NCI-H2029 treated with DMSO at 0.1 percent for 48 hours (cell line): ENCODE measurements around the gene CAMKK1.

ENCODE experiments used
- DNase-seq: peaks from one replicate; lab custom pipeline; 2025; lab: John Stamatoyannopoulos, UW

The CAMKK1 gene

DNA sequence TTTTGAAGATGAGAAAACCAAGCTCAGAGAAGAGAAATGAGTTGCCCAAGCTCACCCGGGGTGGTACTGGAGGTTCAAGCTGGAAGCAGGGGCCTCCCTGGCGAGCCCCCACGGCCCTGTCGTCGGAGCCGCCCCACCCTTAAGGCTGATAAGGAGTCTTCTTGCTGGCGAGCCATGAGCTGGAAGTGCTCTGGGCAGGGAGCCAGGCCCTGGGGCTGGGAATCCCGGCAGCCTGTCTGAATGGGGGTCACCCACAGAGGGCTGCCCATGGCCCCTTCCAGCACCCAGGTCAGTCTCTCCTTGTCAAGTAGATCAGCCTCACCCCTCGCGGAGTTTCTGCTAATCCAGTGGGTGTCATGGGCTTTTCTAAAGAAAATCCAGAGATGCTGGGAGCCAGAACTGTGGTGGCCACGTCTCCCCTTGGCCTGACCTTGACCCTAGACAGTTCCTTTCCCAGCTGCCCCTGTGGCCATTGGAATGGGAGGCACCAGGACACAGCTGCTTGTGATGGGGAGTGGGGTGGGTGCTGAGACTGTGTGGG is 24.6 kb upstream of the CAMKK1 start:
- no peak for DNase-seq

DNA sequence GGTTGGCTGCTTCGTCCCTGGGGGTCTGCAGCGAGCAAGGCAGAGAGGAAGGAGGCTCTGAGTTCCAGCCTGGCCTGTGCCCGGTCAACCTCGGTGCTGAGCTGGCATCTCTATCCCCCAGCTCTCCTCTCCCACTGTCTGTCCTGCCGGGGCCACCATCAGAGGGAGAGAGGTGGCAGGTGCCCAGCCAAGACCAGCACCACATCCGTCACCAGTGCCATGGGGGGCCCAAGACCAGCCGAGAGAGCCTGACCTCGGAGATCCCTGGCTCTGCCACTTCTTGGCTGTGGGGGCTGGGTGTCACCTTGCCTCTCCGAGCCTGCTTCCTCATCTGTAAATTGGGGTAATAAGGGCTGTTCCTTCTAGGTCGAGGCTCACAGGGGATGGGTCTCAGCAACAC is 24.0 kb upstream of the CAMKK1 start:
- DNase-seq, result no peak

DNA sequence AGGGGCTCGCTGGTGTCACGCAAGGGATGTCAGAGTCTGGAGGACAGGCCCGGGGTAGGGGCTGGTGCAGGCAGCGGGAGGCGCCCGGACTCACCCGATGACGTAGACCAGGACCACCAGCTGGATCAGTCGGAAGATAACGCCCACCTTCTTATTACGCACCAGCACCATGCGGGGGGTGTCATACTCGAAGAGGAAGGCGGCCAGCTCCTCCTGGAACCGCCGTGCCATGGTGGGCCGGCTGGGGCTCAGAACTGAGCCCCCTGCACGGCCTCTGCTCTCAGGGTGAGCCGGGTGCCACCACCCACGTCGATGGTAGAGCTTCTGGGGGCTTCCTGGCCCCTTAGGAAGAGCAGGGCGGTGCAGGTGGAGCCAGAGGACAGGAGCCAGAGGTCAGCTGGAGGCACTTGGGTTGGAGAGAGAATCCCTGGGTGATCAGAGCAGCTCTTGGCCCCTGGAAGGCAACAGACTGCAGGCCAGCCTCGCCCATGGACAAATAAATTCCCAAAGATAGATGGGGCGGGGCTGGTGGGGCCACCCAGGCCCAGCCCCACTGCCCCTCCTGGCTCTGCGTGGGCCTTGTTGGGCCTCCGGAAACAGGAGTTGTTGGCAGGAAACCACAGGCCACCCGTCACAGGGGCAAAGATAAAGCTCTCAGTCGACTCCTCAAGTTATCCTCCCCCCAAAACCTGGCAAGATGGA is 23.3 kb upstream of the CAMKK1 start, which contains the start of gene P2RX1:
Gene P2RX1 (minus strand): TSS at position 471 of the 702 bp plus-strand sequence. CDS start 240 bp downstream, at position 231.
- no peak for DNase-seq

DNA sequence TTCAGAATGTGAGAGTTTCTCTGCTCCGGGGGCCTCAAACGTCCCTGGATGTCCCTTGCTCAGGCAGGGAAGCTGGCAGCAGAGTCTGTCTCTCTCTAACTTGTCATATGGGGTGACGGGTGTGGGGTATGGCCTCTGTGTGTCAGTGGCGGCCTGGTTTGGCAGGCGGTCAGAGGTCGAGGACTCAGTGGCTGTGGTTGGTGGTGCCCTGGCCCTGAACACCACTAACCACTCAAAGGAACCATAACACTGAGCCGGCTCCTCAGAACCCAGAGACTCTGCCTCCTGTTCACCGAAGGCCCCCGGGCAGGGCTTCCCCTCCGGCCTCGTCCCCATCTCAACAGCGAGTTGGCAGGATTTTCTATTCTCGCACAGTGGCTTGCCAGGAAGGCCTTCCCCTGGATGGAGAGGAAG is 22.7 kb upstream of the CAMKK1 start:
- no peak for DNase-seq

DNA sequence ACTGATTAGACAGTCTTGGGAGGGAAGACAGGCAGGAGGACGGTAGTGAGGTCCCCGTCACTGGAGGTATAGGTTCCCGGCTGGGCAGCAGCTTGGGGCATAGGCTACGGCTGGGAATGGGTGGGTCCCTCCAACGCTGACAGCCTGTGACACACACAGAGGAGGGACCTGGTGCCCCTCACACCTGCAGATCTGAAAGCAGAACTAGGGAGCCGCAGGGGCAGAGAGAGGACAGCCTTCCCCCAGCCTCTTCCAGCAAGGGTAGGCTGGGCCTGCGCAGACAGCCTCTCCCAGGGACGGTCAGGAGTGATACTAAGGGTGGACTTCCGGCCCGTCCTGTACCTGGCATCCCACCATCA is 21.4 kb upstream of the CAMKK1 start:
- DNase-seq, result no peak

DNA sequence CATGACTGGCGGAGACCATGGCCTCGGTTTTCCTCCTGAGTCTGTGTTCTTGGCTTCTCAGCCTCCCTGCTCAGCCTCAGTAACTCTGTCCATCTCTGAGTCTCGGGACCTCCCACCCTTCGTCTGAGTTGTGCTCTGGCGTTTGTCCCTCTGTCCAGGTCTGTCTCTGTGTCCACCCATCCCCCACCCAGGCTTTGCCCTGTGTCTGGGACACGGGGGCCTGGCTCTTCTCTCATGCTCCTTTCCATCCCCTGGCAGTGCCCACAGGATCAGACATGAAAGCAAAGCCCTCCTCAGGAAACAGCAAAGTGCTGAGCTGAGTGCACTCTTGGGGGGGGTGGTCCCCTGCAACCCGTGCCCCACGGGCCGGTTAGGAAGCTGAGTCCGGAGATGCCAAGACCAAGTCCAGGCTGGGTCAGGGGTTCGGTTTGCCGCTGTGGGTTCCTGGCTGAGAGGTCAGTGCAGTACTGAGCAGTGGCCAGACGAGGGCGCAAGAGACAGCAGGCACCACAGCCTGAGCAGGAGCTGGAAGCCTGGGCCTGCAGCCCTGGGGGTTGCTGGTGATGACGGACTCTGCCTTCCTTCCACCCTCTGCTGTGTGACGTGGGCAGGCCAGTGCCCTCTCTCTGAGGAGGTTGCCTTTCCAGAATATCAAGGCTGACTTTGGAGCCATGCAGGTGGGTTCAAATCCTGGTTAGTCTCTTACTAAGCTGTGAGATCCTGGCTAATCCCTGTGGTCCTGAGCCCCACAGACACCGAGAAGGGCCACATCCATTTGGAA is 20.9 kb upstream of the CAMKK1 start:
- peak; percentile 14 for DNase-seq

DNA sequence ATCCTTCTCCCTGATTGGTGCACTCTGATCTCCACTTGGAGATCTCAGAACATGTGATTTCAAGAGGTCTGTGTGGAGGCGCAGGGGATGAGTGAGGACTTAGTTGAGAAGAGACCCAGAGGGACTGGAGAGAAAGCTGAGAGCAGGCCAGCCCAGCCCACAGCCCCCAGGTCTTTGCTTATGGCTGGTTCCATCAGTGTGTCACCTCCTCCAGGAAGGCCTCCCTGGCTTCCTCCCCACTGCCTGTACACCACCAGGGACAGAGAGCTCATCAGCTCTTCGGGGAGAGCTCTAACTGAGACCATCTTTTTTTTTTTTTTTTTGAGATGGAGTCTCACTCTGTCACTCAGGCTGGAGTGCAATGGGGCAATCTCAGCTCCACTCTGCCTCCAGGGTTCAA is 20.0 kb upstream of the CAMKK1 start:
- DNase-seq, result no peak

DNA sequence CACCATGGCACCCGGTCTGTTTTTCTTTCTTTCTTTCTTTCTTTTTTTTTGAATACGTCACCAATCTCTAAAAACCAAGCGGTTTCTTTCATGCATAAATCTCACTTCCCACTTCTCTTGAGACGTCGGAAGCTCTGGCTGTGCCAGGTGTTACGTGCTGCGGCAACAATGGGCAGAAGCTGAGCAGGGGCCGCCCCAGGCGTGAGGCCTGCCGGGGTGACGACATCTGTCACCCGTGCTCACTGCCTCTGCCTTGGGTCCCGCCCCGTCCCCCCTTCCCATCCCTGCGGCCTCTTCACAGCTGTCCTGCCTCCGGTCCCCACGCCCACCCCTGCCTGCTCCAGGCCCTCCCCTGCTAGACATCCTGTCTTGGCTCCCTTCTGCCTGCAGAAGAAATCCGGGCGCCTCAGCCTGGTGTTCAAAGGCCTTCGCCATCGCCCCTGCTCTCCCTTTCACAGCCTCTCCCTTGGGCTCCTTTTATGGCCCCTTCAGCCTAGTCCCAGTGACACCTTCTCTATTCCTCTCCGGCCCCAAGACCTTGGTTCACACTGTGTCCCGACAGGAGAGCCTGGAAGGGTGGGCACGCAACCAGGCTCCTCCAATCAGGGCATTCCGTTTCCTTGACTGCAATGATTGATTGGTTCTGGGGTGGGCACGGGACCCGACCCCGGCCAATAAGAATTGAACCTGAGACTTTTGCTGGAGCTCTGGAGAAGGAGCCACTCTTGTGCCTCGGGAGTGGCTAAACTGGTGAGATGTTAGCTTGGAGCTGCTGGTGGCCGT is 18.6 kb upstream of the CAMKK1 start:
- DNase-seq, result no peak

DNA sequence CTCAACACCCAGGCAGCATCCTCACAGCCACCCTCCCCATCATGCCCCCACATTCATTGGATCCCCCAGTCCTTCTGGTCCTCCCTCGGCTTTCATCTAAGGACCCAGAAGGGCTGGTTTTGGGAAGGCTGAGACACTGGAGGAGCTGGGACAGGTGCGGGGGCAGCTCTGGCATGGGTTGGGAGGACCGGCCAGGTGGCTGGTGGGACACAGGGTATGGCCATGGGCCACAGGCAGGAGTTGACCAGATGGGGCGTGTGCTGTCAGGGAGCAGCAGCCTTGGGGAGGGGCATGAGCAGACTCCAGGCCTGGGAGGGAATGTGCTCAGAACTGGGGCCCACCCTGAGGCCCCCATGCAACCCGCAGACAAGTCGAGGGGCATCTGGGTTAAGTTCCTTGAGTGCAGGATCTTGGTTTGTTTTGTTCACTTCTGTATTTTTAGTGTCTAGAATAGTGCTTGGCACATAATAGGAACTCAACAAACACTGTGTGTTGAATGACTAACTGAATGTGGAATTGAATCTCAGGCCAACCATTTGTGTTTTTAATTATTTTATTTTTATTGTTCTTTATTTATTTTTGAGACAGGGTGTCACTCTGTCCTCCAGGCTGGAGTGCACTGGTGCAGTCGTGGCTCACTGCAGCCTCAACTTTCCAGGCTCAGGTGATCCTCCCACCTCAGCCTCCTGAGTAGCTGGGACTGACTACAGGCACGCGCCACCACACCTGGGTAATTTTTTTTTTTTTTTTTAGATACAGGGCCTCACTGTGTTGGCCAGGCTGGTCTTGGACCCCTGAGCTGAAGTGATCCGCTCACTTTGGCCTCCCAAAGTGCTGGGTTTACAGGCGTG is 17.8 kb upstream of the CAMKK1 start:
- DNase-seq, result no peak

DNA sequence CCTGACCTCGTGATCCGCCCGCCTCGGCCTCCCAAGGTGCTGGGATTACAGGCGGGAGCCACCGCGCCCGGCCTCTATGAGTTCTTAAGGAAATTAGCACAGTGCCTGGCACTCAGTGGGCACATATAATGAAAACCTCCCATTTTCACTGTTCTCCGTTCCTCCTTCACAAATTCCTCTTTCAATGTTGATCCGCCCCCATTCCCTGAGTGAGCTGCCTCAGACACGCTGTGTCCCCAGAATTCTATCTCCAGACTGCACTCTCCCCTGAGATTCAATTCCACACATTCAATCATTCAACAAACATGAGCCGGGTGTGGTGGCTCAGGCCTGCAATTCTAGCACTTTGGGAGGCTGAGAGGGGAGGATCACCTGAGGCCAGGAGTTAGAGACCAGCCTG is 16.4 kb upstream of the CAMKK1 start:
- DNase-seq, result no peak

DNA sequence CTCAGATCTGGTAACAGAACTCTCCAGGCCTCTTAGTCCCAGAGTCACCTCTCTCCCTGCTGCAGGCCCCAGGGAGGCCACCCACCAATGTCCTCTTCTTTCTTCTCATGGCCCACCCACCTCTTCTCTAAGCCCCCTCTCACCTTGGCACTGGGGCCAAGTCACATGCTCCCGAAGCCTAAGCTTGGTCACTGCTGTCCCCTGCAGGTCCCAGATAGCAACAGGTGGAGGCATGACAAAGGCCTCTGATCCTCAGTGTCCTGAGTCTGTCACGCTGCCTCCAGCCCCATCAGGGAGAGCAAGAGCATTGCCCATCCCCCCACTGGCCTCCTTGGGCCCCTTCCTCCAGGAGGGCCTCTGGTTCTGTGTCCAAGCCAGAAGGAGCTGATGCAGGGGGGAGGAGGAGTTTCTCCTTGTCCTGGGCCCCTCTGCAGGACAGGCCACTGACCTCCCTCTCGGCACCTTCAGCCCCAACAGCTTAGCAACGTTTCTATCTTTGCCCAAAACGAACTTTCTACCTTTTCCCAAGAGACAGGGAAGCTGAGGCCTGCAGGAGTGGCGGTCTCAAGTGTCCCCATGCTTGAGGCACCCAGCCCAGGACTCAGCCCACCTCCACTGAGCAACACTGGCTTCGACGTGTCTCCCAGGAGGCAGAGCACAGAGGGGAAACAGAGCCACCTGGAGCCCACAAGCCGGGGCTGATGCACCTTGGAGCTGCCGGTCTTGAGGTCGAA is 14.8 kb upstream of the CAMKK1 start:
- DNase-seq, result no peak

DNA sequence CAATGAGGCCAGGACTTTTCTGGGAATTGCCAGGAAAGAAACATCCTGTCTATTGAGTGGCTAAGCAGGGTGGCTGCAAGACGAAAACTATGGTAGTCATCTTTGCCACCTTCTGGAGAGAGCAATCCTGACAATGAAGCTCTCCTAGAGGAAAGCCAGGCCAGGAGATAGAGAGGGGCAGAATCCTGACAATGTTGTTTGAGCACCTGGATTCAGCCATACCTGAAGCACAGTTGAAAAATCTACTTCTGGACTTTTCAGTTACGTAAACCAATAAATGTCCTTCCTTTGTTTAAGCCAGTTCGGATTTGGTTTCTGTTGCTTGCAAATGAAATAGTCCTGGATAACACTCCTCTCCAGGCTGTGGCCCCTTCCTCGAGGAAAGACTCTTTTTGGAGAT is 14.0 kb upstream of the CAMKK1 start:
- DNase-seq, result no peak

DNA sequence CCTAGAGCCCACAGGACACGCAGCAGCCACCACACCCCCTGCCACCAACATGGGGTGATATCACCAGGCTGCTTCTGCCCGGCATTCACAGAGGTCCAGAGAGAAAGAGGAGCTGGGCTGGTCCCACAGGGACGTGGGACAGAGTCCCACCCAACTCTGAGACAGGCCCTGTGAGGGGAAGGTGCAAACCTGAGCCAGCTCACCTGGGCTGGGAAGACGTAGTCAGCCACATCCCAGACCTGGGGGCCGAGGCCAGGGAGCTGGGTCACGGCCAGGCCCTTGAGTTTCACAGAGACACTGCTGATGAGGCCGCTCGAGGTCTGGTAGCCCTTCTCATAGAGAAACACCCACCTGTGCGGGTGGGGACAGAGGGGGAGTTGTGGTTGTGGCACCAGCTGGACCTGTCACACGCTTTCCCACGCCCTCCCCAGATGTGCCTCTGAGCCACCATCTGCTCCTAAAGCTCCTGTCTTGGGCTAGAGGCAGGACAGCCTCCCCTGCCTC is 12.2 kb upstream of the CAMKK1 start:
- DNase-seq, result no peak

DNA sequence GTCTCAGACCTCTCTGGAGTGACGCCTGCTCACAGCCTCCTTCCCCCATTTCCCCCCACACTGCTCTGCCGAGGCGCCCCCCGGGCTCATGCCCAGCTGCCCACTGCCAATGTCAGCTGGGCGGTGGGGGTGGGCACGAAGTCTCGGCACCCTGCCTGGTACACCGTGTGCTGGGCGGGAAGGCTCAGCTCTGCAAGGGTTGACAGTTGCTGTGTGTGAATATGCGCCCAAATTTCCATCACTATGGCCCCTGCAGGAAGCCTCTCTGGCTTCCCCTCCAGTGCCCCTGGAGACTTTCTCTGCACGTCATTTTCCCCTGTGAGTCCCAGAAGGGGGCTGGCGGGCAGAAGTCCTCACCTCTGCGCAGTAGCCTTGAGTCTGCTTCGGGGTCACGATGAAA is 11.6 kb upstream of the CAMKK1 start:
- DNase-seq, result no peak

DNA sequence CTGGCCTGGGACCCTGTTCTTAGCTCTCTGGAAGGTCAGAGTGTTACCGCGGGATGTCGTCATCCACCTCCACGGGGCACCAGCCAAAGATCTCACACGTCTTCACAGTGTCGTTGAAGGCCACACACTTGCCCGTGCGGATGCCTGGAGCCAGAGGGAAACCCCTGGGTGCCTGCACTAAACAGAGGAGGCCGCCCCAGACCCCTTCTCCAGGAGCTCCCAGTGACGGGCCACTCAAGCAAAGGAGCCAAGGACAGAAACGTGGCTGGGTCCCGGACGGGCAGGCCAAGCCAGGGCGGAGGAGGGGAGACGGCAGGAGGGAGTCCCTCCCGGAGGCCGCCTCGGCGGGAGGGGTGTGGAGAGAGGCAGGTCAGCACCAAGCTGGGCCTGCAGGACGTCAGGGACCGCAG is 11.0 kb upstream of the CAMKK1 start:
- DNase-seq, result no peak

DNA sequence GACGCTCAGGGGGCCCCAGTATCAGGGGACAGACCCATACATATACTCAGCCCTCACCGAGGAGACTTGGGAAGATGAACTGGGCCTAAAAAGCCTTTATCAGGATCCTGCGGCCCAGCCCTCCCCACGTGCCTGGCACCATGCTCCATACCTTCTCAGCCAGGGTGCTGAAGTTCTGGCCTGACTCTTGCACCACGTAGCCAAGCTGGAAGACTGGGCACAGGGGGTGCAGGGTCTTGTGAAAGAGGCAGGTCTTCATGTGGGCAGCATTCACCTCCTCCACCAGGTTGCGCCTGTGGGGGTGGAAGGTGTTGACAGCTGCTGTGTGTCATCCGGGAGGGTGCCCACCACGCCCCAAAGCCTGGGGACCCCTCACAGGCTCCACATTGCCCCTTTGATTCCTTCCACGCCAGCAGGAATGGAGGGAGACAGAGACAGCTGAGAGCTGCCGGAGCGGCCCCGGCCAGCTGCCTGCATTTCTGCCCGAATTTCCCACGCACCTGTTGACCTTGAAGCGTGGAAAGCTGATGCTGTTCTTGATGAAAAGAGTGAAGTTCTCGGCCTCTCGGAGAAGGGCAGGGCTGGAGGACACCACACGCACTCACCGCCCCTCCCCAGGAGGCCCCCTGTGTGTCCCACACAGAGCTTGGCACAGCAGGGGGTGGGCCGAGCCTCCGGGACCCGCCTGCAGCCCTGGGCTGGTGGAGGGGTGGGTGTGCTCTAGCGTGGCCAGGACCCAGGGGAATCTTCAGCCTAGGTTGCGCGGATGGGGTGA is 10.4 kb upstream of the CAMKK1 start:
- no peak for DNase-seq

DNA sequence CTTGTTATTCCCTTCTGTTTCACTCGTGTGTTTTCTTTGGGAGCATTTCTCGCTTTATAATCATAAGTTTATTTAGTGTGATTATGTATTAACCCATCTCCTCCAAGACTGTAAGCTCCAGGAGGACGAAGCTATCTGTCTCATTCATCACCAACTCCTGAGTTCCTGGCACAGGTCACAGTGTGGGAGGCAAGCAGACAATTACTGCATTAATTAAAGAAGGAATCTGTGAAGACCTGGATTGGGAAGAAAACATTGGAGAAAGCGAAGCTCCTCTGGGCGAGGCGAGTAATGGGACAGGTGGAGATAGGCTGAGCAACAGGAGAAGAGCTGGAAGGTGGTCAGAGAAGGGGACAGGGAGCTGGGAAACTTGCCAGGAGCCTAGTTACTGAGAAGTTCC is 7.8 kb upstream of the CAMKK1 start:
- DNase-seq, result no peak

DNA sequence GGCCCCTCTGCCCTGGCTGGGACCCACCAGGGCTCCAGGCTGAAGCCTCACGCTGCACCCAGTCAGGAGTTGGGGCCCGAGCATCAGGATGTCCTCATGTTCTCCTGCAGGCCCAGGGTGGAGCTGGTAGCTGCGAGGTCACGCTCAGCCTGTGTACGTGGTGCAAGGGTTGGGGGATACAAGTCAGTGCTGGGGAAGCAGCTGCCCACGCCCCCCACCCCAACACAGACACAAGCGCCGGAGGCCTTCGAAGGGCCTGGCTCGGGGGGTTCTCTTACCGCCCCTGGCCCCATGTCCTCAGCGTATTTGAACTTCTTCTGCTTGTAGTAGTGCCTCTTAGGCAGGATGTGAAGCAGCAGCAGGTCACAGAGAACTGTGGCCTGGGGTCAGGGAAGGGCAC is 4.9 kb upstream of the CAMKK1 start:
- no peak for DNase-seq

DNA sequence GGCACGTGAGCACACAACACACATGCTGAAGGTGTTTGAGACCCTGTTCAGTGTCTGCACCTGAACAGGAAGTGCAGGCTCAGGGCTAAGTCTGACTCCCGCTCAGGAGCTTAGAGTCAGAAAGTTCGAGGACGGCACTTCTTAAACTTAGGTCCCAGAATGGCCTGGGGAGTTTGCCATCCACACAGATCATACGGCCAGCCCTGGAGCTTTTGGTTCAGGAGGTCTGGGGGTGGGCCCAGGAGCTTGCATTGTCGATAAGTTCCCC is 4.0 kb upstream of the CAMKK1 start:
- DNase-seq, result no peak
